ENCODE data around the gene TMEM151B. TPM values are rescaled to one million over a fixed set of nuclear protein-coding genes. Genes with fewer than 3 reads are reported as not detected.

The TMEM151B gene
- total RNA-seq, 1 donor from 2014 or later = 0.13 TPM

DNA sequence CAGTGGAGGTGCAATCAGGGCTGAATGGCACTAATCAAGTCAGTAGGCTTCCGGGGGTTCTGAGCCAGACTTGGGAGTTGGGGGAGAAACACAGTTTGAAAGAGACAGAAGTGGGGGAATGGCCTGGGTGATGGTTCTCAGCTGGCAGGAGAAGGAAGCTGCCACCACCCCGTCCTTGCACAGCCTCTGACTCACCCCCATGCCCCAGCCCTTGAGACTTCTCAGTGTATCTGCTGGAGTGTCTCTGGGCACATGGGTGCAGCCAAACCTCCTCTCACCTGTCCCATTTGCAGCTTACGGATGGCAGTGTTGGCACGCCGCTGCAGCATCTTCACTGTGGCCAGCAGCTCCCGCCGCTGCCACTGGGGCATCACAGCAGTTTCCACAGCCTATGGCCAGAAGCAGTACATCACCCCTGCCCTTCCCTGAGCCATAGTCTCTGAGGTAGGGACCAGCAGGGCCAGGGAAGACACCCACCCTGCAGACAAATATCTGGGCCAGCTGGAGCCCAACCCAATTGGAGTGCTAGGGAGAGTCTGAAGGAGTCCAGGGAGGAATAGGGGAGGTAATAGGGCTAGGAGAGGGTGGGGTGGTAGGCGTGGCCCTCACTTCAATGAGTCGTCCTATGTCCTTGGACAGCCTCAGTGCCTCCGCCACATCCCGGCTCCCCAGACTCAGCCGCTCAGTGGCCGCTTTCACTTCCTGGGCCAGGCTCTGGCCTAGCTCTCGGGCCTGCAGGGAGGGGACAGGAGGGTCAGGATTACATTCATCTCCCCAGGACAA lies 31.7 kb downstream of the TMEM151B start:
- TF ChIP-seq, protein P1, sequence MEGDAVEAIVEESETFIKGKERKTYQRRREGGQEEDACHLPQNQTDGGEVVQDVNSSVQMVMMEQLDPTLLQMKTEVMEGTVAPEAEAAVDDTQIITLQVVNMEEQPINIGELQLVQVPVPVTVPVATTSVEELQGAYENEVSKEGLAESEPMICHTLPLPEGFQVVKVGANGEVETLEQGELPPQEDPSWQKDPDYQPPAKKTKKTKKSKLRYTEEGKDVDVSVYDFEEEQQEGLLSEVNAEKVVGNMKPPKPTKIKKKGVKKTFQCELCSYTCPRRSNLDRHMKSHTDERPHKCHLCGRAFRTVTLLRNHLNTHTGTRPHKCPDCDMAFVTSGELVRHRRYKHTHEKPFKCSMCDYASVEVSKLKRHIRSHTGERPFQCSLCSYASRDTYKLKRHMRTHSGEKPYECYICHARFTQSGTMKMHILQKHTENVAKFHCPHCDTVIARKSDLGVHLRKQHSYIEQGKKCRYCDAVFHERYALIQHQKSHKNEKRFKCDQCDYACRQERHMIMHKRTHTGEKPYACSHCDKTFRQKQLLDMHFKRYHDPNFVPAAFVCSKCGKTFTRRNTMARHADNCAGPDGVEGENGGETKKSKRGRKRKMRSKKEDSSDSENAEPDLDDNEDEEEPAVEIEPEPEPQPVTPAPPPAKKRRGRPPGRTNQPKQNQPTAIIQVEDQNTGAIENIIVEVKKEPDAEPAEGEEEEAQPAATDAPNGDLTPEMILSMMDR (IDR thresholded peaks at IDR 0.05) = no peak
- TF ChIP-seq EZH2 (IDR thresholded peaks at IDR 0.05) = no peak
- TF ChIP-seq EZH2phosphoT487 (IDR thresholded peaks at IDR 0.05) = no peak
- Histone ChIP-seq H3K36me3 (no peaks in the 10 kb centered on the region), H3K27ac (no peak overlapping the region), H3K4me1 (peaks cover under 1% of the 10 kb centered on the region), H4K20me1 (ENCODE audit: low read depth) (peaks cover 15% of the 10 kb centered on the region), H3F3A (ENCODE audit: low read depth) (peaks cover 16% of the 10 kb centered on the region), H2AFZ (replicated peaks) (no peak overlapping the region), H3K9ac (no peak overlapping the region), H3K27me3 (peaks cover 15% of the 10 kb centered on the region), H3K79me2 (ENCODE audit: low read depth) (no peaks in the 10 kb centered on the region), H3K4me3 (no peak overlapping the region), H3K4me2 (no peak overlapping the region), H3K9me3 (ENCODE audit: low read depth) (no peaks in the 10 kb centered on the region)
- DNase-seq (ENCODE audit: low spot score) = no peak
- Mint-ChIP-seq H3K27ac (no peak overlapping the region), H3K27me3 (ENCODE audit: insufficient read depth, low read depth) (peaks cover 9% of the 10 kb centered on the region), H3K36me3 (peaks cover 28% of the 10 kb centered on the region), H3K9me3 (no peaks in the 10 kb centered on the region), H3K4me3 (no peak overlapping the region), H3K4me1 (peaks cover 17% of the 10 kb centered on the region)

DNA sequence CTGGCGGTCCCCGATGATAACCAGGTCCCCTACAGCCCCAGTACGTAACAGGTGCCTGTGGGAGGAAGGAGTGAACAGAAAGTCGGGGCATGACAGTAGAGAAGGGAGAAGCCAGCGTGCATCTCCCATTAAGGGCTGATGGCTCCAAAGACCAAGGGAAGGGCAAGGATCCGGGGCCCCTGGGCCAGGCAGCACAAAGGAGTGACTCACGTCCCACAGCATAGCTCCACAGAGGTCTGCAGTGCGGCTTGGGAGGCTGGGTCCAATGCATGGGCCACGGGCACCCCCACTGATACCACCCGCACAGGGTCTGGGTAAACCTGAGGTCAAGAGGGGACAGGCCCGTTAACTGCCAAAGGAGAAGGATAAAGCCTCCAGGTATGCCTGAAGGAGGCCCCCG lies 32.6 kb downstream of the TMEM151B start:
- H3K36me3 ChIP-seq = no peaks in the 10 kb centered on the region
- TF ChIP-seq, protein P1 (IDR thresholded peaks at IDR 0.05) = no peak
- no peak for TF ChIP-seq EZH2phosphoT487 (IDR thresholded peaks at IDR 0.05)
- TF ChIP-seq EZH2 (IDR thresholded peaks at IDR 0.05) = no peak
- H4K20me1 ChIP-seq (ENCODE audit: low read depth) = peaks cover 14% of the 10 kb centered on the region
- no peaks in the 10 kb centered on the region for H3K79me2 ChIP-seq (ENCODE audit: low read depth)
- no peak overlapping the region for H3K4me3 ChIP-seq
- H3K4me2 ChIP-seq = no peak overlapping the region
- peaks cover 31% of the 10 kb centered on the region for H3K36me3 Mint-ChIP-seq
- no peaks in the 10 kb centered on the region for H3K4me1 ChIP-seq
- no peaks in the 10 kb centered on the region for H3K9me3 ChIP-seq (ENCODE audit: low read depth)
- H3K4me3 Mint-ChIP-seq = no peak overlapping the region
- H3K9ac ChIP-seq = no peak overlapping the region
- H3K27ac ChIP-seq = no peak overlapping the region
- peaks cover 15% of the 10 kb centered on the region for H3K4me1 Mint-ChIP-seq
- DNase-seq (ENCODE audit: low spot score) = no peak
- peaks cover 9% of the 10 kb centered on the region for H3K27me3 Mint-ChIP-seq (ENCODE audit: insufficient read depth, low read depth)
- peaks cover 16% of the 10 kb centered on the region for H3F3A ChIP-seq (ENCODE audit: low read depth)
- H3K27ac Mint-ChIP-seq = no peak overlapping the region
- peaks cover 8% of the 10 kb centered on the region for H3K27me3 ChIP-seq
- no peaks in the 10 kb centered on the region for H3K9me3 Mint-ChIP-seq
- H2AFZ ChIP-seq (replicated peaks) = no peak overlapping the region

DNA sequence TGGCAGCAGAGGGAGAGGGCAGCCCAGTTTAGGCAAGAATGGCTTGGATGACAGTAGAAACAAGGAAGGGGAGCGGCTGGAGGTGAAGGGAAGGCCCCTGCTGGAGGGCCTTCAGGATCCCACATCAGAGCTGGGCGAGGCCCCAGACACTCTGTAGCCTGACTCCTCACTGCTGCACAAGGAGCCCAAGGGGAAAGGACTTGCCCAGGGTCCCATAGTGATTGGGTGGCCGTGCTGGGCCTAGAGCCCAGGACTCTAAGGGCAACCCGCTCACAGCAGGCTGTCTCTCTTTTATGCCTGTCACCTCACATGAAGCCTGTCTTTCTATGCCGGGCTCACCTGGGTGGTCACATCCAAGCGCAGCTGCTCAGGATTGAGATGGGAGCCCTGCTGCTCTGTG lies 33.6 kb downstream of the TMEM151B start:
- no peak for DNase-seq (ENCODE audit: low spot score)
- Histone ChIP-seq H3K79me2 (ENCODE audit: low read depth) (no peaks in the 10 kb centered on the region), H4K20me1 (ENCODE audit: low read depth) (peaks cover 5% of the 10 kb centered on the region), H3K4me2 (no peak overlapping the region), H2AFZ (replicated peaks) (no peak overlapping the region), H3K27me3 (no peaks in the 10 kb centered on the region), H3K4me1 (no peaks in the 10 kb centered on the region), H3K36me3 (no peaks in the 10 kb centered on the region), H3F3A (ENCODE audit: low read depth) (peaks cover 6% of the 10 kb centered on the region), H3K9ac (no peak overlapping the region), H3K27ac (no peak overlapping the region), H3K4me3 (no peak overlapping the region), H3K9me3 (ENCODE audit: low read depth) (no peaks in the 10 kb centered on the region)
- TF ChIP-seq EZH2phosphoT487 (IDR thresholded peaks at IDR 0.05) (no peak), EZH2 (IDR thresholded peaks at IDR 0.05) (no peak)
- TF ChIP-seq, protein P1 (IDR thresholded peaks at IDR 0.05) = no peak
- Mint-ChIP-seq H3K27ac (no peak overlapping the region), H3K4me3 (no peak overlapping the region), H3K9me3 (no peaks in the 10 kb centered on the region), H3K4me1 (peaks cover 8% of the 10 kb centered on the region), H3K36me3 (peaks cover 35% of the 10 kb centered on the region), H3K27me3 (ENCODE audit: insufficient read depth, low read depth) (peaks cover 8% of the 10 kb centered on the region)
